ENCODE results near the gene PNLIPRP2. TPM values are rescaled to one million over a fixed set of nuclear protein-coding genes. Genes with fewer than 3 reads are reported as not detected.

The PNLIPRP2 gene
- total RNA-seq, 2 experiments from 2014 or later, result not detected

DNA sequence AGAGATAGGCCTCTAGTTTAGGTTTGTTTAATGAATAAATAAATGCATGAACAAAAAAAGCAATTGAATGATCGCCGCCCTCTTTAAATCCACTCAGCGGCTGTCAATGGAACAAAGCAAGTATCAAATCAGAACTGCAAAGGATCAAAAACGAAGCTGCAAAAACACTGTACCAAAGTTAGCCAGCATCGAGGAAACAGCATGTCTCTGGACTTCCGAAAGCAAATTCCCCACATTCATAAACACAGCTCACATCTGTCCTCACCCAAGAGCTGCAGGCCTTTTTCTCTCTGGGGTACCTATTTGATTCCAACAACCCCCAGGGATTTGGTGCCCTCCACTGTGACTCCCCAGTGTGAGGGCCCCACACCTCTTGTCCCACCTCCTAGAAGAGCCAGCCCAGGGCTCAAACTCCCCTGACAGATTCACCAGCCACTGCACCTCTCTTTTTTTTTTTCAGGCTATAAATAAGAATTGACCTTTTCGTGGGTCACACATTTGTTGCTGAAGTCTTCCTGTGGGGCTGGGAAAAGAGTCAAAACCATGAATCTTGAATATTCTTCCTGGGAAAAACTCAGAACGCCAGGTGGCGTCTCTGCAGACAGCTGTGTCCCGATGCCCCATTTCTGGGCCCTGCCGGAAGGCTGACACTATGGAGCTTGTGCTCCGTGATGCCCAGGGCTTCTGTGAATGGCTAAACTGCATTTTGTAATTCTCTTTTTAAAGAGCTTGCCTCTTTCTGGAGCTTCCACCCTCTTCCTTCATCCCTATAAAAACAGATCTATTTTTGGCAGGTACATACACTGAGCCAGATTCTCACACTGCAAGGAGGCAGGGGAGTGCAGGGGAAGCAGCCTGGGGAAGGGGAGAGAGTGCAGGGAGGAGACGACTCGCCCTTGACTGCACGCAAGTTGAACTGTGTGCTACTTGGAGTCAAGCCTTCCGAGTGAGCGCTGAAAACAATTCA lies 69.9 kb downstream of the PNLIPRP2 start:
- no peak for DNase-seq
- CTCF ChIA-PET, result interaction anchor here (0.6 to 0.9 kb wide), 2 partner anchors 99 to 693 kb away, joined by 5 read pairs; no protein-coding TSS in a partner anchor
- H3K9me3 Mint-ChIP-seq, result no peaks in the 10 kb centered on the region
- no peak overlapping the region for H3K4me3 Mint-ChIP-seq
- no peak overlapping the region for H3K27ac Mint-ChIP-seq
- peaks cover 55% of the 10 kb centered on the region for H3K27me3 Mint-ChIP-seq (ENCODE audit: low read depth)
- intact Hi-C loops (cut with micrococcal nuclease), result loop anchor here (2.0 kb wide), 1 partner anchor 74 kb away; no protein-coding TSS in a partner anchor
- no peaks in the 10 kb centered on the region for H3K36me3 Mint-ChIP-seq (ENCODE audit: low read depth)
- no peaks in the 10 kb centered on the region for H3K4me1 Mint-ChIP-seq (ENCODE audit: low read depth)

- intact Hi-C loops (cut with micrococcal nuclease), result loop anchor here (2.0 kb wide), 1 partner anchor 73 kb away; no protein-coding TSS in a partner anchor
- peaks cover 60% of the 10 kb centered on the region for H3K27me3 Mint-ChIP-seq (ENCODE audit: low read depth)
- H3K36me3 Mint-ChIP-seq (ENCODE audit: low read depth), result no peaks in the 10 kb centered on the region
- no peaks in the 10 kb centered on the region for H3K4me1 Mint-ChIP-seq (ENCODE audit: low read depth)
- no peak overlapping the region for H3K4me3 Mint-ChIP-seq
- no peaks in the 10 kb centered on the region for H3K9me3 Mint-ChIP-seq
- H3K27ac Mint-ChIP-seq, result no peak overlapping the region
- DNase-seq, result no peak
- CTCF ChIA-PET, result interaction anchor here (1.0 to 1.4 kb wide), 2 partner anchors 96 to 483 kb away, joined by 3 to 5 read pairs; no protein-coding TSS in a partner anchor
Measured at GRCh38 chr10:116691635-116692034, 70.9 kb downstream of the PNLIPRP2 start.

DNA sequence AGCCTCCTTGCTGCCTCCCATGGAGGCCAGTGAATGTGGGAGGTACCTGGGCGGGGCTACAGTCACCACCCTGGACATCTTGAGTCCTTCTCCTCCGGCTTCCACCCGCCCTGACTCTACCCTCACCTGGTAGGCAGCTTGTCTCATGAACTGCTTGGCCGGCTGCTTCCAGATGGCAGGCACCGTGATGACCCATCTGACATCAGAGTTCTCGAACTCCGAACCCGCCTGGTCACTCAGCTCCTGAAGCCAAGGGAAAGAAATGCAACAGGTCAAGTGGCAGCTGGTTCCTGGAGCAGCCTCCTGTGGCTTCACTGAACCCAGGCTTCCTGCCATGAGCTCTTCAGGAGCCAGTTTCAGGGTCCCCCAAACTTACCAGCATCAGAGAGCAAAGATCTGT lies 71.5 kb downstream of the PNLIPRP2 start:
- H3K27me3 Mint-ChIP-seq (ENCODE audit: low read depth), result peaks cover 65% of the 10 kb centered on the region
- CTCF ChIA-PET, result interaction anchor here (1.0 to 1.4 kb wide), 2 partner anchors 96 to 482 kb away, joined by 3 to 5 read pairs; no protein-coding TSS in a partner anchor
- no peaks in the 10 kb centered on the region for H3K9me3 Mint-ChIP-seq
- no peak overlapping the region for H3K4me3 Mint-ChIP-seq
- intact Hi-C loops (cut with micrococcal nuclease), result no loop called here
- no peaks in the 10 kb centered on the region for H3K36me3 Mint-ChIP-seq (ENCODE audit: low read depth)
- DNase-seq, result no peak
- no peaks in the 10 kb centered on the region for H3K4me1 Mint-ChIP-seq (ENCODE audit: low read depth)
- no peak overlapping the region for H3K27ac Mint-ChIP-seq

DNA sequence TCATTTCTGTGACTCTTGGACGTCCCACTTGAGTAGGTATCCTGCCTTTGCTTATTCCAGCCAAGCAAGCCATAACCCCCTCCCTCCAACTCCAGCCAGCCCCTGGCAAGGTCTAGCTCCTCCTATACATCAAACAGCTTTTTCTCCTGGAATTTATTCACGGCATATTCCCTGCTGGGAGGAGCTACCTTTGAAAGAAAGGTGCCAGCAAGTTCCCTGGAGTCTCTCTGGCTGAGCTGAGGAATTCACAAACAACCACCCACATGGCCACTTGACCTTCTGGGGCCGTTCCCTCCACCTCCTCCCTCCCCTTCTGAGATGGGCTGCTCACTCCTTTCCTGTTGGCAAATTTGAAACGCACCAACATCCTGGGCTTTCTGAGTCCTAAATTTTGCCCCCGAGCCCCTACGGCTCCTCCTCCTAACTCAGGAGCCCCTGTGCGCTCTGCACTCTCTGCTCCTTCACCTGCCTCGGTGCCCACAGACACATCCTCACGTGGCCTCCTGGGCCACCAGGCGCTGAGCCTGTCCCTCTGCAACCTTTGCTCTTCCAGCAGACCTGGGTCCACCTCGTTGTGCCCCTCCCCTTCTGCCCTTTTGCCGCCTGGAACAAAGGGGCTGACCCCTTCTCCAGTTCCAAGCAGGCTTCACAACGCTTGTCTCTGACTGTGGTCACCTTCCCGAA lies 73.6 kb downstream of the PNLIPRP2 start:
- CTCF ChIA-PET, result no interaction called here
- H3K36me3 Mint-ChIP-seq (ENCODE audit: low read depth), result no peaks in the 10 kb centered on the region
- intact Hi-C loops (cut with micrococcal nuclease), result no loop called here
- H3K9me3 Mint-ChIP-seq, result no peaks in the 10 kb centered on the region
- no peak overlapping the region for H3K4me3 Mint-ChIP-seq
- no peak overlapping the region for H3K27ac Mint-ChIP-seq
- no peak for DNase-seq
- no peaks in the 10 kb centered on the region for H3K4me1 Mint-ChIP-seq (ENCODE audit: low read depth)
- peaks cover 66% of the 10 kb centered on the region for H3K27me3 Mint-ChIP-seq (ENCODE audit: low read depth)

Other genes starting within 250 kb of the PNLIPRP2 start
- gene PNLIPRP3, start 193.1 kb upstream of the PNLIPRP2 start, total RNA-seq, result not detected
- not detected for gene PNLIP, start 75.0 kb upstream of the PNLIPRP2 start, total RNA-seq
- not detected for gene PNLIPRP1, start 30.0 kb upstream of the PNLIPRP2 start, total RNA-seq
- gene HSPA12A, start 121.6 kb downstream of the PNLIPRP2 start, total RNA-seq, result under 1 TPM in 1 of 2 experiments, not detected in 1; 0.05 TPM
- gene ENO4, start 228.5 kb downstream of the PNLIPRP2 start, total RNA-seq, result not detected